GM19351 (cell line): Measurements from ENCODE around the gene R3HDM4.
A peak's percentile ranks its signal among the peaks of the same experiment; 100 is the strongest.

Experiments used
- ATAC-seq: cut with Tn5 transposase; IDR thresholded peaks from one replicate; pipeline ENCODE4 v1.9.1; 2021; ENCODE audit warnings: mild to moderate bottlenecking, moderate library complexity; ENCODE audit not compliant: unreplicated experiment

Gene R3HDM4

GRCh38 chr19:932648-933552, 19.9 kb upstream of the R3HDM4 start:
- ATAC-seq: no peak

- ATAC-seq: no peak
These were observed 19.0 kb upstream of the R3HDM4 start for GRCh38 chr19:931860-932647.

GRCh38 chr19:929891-930258, 16.9 kb upstream of the R3HDM4 start:
- no peak for ATAC-seq

GRCh38 chr19:929203-929890, 16.3 kb upstream of the R3HDM4 start:
- ATAC-seq: no peak

DNA sequence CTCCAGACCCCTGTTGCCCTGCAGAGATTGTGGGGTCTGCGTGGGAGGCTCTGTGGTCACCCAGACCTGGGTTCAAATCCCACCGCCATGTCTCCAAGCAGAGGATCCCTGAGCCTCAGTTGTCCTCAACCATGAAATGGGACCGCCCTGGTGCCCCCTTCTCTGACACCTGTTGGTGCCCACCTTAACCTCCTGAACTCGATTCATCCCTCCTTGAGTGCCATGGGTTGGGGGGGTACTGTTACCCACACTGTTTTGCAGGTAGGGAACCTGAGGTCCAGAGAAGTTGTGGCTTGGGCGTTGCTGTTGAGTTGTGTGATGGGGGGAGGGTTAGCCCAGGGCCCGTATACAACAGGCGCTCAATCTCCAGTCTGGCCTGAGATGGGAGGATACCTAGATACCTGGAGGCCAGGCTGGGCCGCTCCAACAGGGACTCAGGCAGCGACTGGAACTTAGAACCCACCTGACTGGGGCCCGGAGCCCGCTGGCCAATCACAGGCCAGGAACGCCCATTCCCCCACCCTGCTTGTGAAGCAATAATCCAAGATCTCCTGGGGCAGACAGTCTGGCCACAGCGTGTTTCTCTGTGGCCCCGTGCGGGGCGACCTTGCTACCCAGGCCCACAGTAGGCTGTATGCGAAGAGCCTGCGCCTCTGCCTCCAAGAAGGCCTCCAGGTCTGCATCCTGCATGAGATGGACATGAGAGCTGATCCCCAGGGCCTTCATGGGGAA, 15.6 kb upstream of the R3HDM4 start:
- ATAC-seq: no peak

GRCh38 chr19:927780-928401, 14.9 kb upstream of the R3HDM4 start:
- ATAC-seq: no peak

DNA sequence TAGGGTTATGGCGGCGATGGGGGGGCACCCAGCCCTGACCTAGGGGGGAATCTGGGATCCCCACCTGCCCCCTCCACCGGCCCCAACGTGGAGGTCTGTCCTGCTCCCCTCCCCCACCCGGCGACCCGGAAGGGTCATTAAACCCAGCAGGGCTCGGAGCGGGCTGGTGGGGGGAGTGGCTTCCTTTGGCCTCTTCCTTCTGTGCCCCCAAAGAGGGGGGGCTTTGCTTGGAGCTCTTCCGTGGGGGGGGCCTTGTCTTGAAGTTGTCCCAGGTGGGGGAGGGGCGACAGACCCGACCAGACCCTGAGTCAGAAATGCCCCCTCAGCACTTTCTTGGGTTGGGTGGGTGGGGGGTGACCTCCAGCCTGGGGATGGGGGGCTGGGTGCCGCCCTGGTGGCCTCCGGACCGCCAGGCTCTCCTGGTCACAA, 14.3 kb upstream of the R3HDM4 start:
- no peak for ATAC-seq

DNA sequence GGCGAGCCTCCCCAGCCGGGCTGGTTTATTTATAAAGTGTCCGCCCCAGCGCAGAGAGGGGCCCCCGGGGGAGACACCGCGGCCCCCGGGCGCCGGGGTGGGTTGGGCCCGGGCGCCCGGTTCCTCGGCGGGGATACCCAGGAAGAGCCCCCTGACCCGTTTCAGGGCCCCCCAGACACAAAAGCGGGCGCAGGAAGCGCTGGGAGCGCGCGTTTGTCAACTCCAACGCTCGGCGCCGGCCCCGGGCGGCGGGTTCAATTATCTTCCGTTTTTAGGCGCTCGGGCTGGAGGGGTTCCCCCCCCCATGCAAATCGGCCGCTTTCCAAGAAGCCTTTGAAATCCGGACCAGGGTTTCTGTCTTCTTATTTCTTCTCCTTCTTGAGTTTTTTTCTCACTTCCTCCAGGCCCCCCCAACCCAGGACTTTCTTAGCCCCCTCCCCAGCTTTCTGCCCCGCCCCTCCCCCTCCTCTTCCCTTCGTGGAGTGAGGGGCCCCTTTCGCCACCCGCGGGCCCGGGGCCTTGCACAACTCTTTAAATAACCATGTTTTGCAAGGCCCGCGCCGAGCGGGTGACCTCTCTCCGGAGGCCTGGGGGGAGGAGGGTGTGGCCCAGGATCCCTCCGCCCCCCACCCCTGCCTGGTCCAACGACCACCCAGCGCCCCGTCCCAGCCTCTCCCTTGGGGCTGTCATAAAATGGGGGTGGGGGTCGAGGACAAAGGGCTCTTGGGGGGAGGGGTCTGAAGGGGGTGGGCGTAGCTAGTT, 13.8 kb upstream of the R3HDM4 start:
- no peak for ATAC-seq

GRCh38 chr19:926323-926588, 13.2 kb upstream of the R3HDM4 start:
- no peak for ATAC-seq

DNA sequence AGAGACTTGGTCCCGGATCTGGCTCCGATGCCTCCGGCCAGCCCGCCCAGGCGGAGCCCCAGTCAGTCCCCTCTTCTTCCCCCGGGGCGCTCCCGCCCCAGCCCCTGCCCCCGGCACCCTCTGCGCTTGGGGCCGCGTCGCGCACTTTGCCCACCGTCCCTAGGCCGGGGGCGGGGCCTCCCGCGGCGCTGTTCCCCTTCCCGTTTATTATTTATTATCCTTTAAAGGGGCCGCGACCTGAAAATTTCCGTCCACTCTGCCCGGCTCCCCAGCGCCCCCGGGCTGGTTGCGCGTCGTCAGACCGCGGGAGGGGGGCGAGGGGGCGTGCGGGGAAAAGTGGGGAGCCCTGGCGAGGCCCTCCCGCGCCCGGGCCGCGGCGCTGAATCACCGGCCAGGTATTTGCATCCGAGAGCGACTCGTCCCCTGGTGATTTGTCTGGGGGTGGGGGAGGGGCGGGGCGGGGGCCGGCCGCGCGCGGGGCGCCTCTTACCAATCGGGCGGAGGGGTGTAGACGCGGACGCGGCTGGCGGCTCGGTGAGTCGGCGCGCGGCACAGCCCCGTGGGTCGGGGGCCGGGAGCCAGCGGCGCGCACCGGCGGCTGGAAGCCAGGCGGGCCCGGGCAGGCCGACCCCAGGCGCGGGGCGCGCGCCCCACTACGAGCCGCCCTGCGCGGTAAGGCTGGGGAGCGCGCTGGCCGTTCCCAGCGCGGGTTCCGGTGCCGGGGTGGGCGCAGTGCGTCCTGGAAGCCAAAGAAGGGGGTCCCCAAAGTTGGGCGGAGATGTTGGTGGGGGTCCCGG, 12.7 kb upstream of the R3HDM4 start, which contains the start of gene ARID3A:
TSS of gene ARID3A (plus strand) at position 510 of the 797 bp plus-strand sequence. CDS start 3,494 bp downstream, outside the sequence.
- peak; percentile 48 for ATAC-seq

DNA sequence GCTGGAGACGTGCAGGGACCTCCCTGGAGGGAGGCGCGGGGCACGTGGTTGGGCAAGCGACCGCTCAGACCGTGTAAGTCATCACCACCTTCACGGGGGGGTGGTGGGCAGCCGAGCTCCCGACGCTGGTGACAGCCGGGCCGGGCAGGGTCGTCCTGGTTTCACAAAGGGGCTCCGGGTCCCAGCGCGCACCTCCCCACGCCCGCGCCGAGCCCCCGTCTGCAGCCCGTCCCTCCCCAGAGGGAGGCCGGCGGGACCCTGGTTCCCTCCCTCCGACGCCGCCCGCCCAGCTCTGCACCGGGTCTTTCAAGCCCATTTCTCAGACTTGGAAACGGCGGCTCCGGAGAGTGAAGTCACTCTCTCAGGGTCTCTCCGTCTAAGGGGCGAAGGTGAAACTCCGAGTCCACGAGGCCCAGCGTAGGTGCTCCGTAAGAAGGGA, 12.1 kb upstream of the R3HDM4 start:
- ATAC-seq: peak; percentile 47

GRCh38 chr19:924553-925086, 11.6 kb upstream of the R3HDM4 start:
- no peak for ATAC-seq

- ATAC-seq: no peak
These were observed 7.2 kb upstream of the R3HDM4 start for GRCh38 chr19:920051-920864.

- no peak for ATAC-seq
These were observed 6.4 kb upstream of the R3HDM4 start for GRCh38 chr19:919199-920050.

DNA sequence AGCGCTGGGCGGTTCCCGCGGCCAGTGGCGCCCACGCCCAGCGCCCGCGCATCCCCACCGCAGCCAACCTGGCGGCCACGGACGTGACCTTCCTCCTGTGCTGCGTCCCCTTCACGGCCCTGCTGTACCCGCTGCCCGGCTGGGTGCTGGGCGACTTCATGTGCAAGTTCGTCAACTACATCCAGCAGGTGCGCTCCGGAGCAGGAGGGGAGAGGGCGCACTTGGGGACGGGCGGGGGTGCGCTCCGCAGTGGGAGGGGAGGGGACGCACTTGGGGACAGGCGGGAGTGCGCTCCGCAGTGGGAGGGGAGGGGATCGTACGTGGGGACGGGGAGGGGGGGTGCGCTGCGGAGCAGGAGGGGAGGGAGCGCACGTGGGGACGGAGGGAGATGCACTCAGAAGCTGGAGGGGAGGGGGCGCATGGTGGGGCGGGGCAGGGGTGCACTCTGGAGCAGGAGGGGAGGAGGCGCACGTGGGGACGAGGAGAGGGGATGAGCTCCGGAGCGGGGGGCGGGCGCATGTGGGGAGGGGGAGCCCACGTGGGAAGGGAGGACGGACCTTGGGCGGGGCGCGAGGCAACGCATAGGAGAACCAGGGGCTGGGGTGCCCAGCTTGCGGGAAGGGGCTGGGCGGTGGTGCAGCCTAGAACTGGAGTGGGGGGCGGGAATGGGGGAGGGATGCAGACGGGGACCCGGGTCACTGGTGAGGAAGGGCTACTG, 5.6 kb upstream of the R3HDM4 start:
- ATAC-seq: no peak

GRCh38 chr19:918152-918437, 5.1 kb upstream of the R3HDM4 start:
- ATAC-seq: no peak
